ENCODE results near the gene DAPL1. TPM values are rescaled to one million over a fixed set of nuclear protein-coding genes. Genes with fewer than 3 reads are reported as not detected.
"Not testable (repeated sequence)": the region's sequence is repeated elsewhere in the genome, so short reads cannot be mapped to it uniquely, and the experiment has no call there.

DAPL1 gene
- total and polyA plus RNA-seq, 2 donors (not counting 1 experiment from before 2014, with no cell fraction given), result not detected

DNA sequence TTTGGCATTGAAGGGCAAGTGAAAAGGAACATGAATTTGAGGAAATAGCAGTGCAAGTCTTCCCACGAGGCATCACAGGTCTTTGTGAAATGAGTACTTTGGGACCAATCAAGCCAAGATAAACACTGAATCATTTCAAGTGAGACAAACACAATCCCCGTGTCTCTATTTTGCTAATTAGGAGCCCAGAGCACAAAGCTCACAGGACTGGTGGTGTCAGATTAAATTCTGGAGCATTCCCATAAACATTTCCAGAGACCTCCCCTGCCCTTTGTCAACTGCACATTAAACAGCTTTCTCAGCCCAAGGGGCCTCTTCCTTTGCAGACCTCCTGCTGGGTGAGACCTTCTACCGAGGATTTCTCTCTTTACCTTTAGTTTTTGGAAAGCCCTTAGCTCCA, 50.7 kb downstream of the DAPL1 start:
- no peaks in the 10 kb centered on the region for H3K4me1 ChIP-seq (ENCODE audit: control insufficient read depth in 2 of 2, insufficient read depth in 2 of 2, low read length in 2 of 2)
- no peak overlapping the region for H3K4me3 ChIP-seq (ENCODE audit: control extremely low read depth in 1 of 5, extremely low read depth in 1 of 5, insufficient read depth in 1 of 5, low read depth in 2 of 5, low read length in 4 of 5)
- intact Hi-C loops (cut with micrococcal nuclease), result no loop called here
- H3K27me3 Mint-ChIP-seq, result peaks cover 10% of the 10 kb centered on the region
- 60% methylated on average over 1 of the region's 3 CpGs for WGBS (ENCODE audit: insufficient coverage)
- H4K20me1 ChIP-seq (ENCODE audit: control insufficient read depth, insufficient read depth, low read length, poor library complexity, severe bottlenecking), result no peaks in the 10 kb centered on the region
- no peaks in the 10 kb centered on the region for H3K36me3 ChIP-seq (replicated peaks in 1 of 2; ENCODE audit: control extremely low read depth in 1 of 2, control insufficient read depth in 1 of 2, extremely low read depth in 1 of 2, insufficient read depth in 2 of 2, low read length in 1 of 2)
- H3K27ac ChIP-seq (ENCODE audit: low read length in 2 of 2), result no peak overlapping the region
- no peaks in the 10 kb centered on the region for H3K79me2 ChIP-seq (ENCODE audit: control insufficient read depth, insufficient read depth, low read length)
- H3K27me3 ChIP-seq (replicated peaks in 1 of 4; ENCODE audit: control extremely low read depth in 1 of 4, control insufficient read depth in 3 of 4, insufficient read depth in 4 of 4, low read length in 3 of 4), result no peaks in the 10 kb centered on the region
- no peak overlapping the region for H3K4me3 Mint-ChIP-seq
- DNase-seq (no peak), ATAC-seq (ENCODE audit: low read depth) (no peak)
- TF ChIP-seq EZH2 (IDR thresholded peaks at IDR 0.05; ENCODE audit: borderline replicate concordance, insufficient read depth, low read depth, low read length, poor library complexity, severe bottlenecking), result no peak
- TF ChIP-seq, protein P1, sequence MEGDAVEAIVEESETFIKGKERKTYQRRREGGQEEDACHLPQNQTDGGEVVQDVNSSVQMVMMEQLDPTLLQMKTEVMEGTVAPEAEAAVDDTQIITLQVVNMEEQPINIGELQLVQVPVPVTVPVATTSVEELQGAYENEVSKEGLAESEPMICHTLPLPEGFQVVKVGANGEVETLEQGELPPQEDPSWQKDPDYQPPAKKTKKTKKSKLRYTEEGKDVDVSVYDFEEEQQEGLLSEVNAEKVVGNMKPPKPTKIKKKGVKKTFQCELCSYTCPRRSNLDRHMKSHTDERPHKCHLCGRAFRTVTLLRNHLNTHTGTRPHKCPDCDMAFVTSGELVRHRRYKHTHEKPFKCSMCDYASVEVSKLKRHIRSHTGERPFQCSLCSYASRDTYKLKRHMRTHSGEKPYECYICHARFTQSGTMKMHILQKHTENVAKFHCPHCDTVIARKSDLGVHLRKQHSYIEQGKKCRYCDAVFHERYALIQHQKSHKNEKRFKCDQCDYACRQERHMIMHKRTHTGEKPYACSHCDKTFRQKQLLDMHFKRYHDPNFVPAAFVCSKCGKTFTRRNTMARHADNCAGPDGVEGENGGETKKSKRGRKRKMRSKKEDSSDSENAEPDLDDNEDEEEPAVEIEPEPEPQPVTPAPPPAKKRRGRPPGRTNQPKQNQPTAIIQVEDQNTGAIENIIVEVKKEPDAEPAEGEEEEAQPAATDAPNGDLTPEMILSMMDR (IDR thresholded peaks at IDR 0.05), result no peak
- H3K9me3 Mint-ChIP-seq (ENCODE audit: insufficient read depth), result no peaks in the 10 kb centered on the region
- H3K4me1 Mint-ChIP-seq, result no peaks in the 10 kb centered on the region
- H3K27ac Mint-ChIP-seq, result no peak overlapping the region
- H2AFZ ChIP-seq (ENCODE audit: insufficient read depth, low read depth, low read length, poor library complexity, severe bottlenecking), result no peak overlapping the region
- ChIA-PET CTCF (no interaction called here), POLR2A (no interaction called here)
- no peak overlapping the region for H3K9ac ChIP-seq (ENCODE audit: low read length)
- no peak overlapping the region for H3K4me2 ChIP-seq (replicated peaks; ENCODE audit: low read depth, low read length, poor library complexity, severe bottlenecking)
- no peaks in the 10 kb centered on the region for H3K9me3 ChIP-seq (ENCODE audit: control extremely low read depth in 1 of 3, control insufficient read depth in 2 of 3, insufficient read depth in 1 of 3, low read length in 2 of 3)

DNA sequence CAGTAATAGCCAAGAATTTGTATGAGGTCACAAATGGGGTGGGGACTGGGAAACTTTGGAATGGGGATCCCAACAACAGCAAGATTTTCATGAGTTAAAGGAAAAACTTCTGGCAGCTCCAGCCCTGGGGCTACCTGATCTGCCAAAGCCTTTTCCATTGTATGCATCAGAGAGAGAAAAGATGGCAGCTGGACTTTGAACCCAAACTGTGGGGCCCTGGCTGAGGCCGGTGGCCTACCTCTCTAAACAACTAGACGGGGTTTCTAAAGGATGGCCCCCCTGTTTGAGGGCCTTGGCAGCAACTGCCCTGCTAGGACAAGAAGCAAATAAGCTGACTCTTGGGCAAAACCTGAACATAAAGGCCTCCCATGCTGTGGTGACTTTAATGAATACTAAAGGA, 52.4 kb downstream of the DAPL1 start:
- H3K9ac ChIP-seq (ENCODE audit: low read length); H3K9me3 ChIP-seq (ENCODE audit: control extremely low read depth in 1 of 3, control insufficient read depth in 2 of 3, insufficient read depth in 1 of 3, low read length in 2 of 3); H3K79me2 ChIP-seq (ENCODE audit: control insufficient read depth, insufficient read depth, low read length); H3K4me3 Mint-ChIP-seq; intact Hi-C loops (cut with micrococcal nuclease); DNase-seq; H3K4me3 ChIP-seq (ENCODE audit: control extremely low read depth in 1 of 5, extremely low read depth in 1 of 5, insufficient read depth in 1 of 5, low read depth in 2 of 5, low read length in 4 of 5); CTCF ChIA-PET; H3K4me2 ChIP-seq (replicated peaks; ENCODE audit: low read depth, low read length, poor library complexity, severe bottlenecking); H3K9me3 Mint-ChIP-seq (ENCODE audit: insufficient read depth); H3K27ac ChIP-seq (ENCODE audit: low read length in 2 of 2); POLR2A ChIA-PET; H3K36me3 ChIP-seq (replicated peaks in 1 of 2; ENCODE audit: control extremely low read depth in 1 of 2, control insufficient read depth in 1 of 2, extremely low read depth in 1 of 2, insufficient read depth in 2 of 2, low read length in 1 of 2); H3K27me3 Mint-ChIP-seq; ATAC-seq (ENCODE audit: low read depth); H2AFZ ChIP-seq (ENCODE audit: insufficient read depth, low read depth, low read length, poor library complexity, severe bottlenecking); H3K27me3 ChIP-seq (replicated peaks in 1 of 4; ENCODE audit: control extremely low read depth in 1 of 4, control insufficient read depth in 3 of 4, insufficient read depth in 4 of 4, low read length in 3 of 4); H3K4me1 ChIP-seq (ENCODE audit: control insufficient read depth in 2 of 2, insufficient read depth in 2 of 2, low read length in 2 of 2); H3K27ac Mint-ChIP-seq; H4K20me1 ChIP-seq (ENCODE audit: control insufficient read depth, insufficient read depth, low read length, poor library complexity, severe bottlenecking); H3K4me1 Mint-ChIP-seq: not testable (repeated sequence)
- no CpG with 5 or more reads among the region's 2 CpGs for WGBS (ENCODE audit: insufficient coverage)

DNA sequence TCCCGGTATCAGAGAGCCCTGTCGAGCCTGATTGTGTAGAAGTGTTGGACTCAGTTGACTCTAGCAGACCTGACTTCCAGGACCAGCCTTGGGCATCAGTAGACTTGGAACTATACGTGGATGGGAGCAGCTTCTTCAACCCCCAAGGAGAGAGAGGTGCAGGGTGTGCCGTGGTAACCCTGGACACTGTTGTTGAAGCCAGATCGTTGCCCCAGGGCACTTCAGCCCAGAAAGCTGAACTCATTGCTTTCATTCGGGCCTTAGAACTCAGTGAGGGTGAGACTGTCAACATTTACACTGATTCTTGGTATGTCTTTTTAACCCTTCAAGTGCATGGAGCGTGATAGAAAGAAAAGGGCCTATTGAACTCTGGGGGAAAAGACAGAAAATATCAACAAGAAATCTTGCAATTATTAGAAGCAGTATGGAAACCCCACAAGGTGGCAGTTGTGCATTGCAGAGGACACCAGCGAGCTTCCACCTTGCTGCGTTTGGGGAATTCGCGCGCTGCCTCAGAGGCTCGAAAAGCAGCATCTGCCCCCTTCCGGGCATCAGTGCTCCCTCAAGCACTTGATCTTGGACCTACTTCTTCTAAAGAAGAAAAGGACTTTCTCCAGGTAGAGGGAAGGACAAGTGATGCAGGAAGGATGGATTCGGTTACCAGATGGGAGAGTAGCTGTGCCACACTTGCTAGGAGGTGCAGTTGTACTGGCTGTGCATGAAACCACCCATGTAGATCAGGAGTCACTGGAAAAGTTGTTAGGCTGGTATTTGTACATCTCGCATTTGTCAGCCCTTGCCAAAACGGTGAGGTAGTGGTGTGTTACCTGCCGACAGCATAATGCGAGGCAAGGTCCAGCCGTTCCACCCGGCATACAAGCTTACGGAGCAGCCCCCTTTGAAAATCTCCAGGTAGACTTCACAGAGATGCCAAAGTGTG, 53.2 kb downstream of the DAPL1 start:
- DNase-seq; H3K4me2 ChIP-seq (replicated peaks; ENCODE audit: low read depth, low read length, poor library complexity, severe bottlenecking); H4K20me1 ChIP-seq (ENCODE audit: control insufficient read depth, insufficient read depth, low read length, poor library complexity, severe bottlenecking); POLR2A ChIA-PET; H3K27me3 Mint-ChIP-seq; H3K9me3 ChIP-seq (ENCODE audit: control extremely low read depth in 1 of 3, control insufficient read depth in 2 of 3, insufficient read depth in 1 of 3, low read length in 2 of 3); H3K27ac ChIP-seq (ENCODE audit: low read length in 2 of 2); H3K27me3 ChIP-seq (replicated peaks in 1 of 4; ENCODE audit: control extremely low read depth in 1 of 4, control insufficient read depth in 3 of 4, insufficient read depth in 4 of 4, low read length in 3 of 4); intact Hi-C loops (cut with micrococcal nuclease); H3K4me3 ChIP-seq (ENCODE audit: control extremely low read depth in 1 of 5, extremely low read depth in 1 of 5, insufficient read depth in 1 of 5, low read depth in 2 of 5, low read length in 4 of 5); H3K27ac Mint-ChIP-seq; H3K4me1 Mint-ChIP-seq; H3K9ac ChIP-seq (ENCODE audit: low read length); H3K4me1 ChIP-seq (ENCODE audit: control insufficient read depth in 2 of 2, insufficient read depth in 2 of 2, low read length in 2 of 2); CTCF ChIA-PET; H3K36me3 ChIP-seq (replicated peaks in 1 of 2; ENCODE audit: control extremely low read depth in 1 of 2, control insufficient read depth in 1 of 2, extremely low read depth in 1 of 2, insufficient read depth in 2 of 2, low read length in 1 of 2); H3K9me3 Mint-ChIP-seq (ENCODE audit: insufficient read depth); H3K79me2 ChIP-seq (ENCODE audit: control insufficient read depth, insufficient read depth, low read length); ATAC-seq (ENCODE audit: low read depth); H2AFZ ChIP-seq (ENCODE audit: insufficient read depth, low read depth, low read length, poor library complexity, severe bottlenecking); H3K4me3 Mint-ChIP-seq: not testable (repeated sequence)
- 98% methylated on average over 7 of the region's 22 CpGs for WGBS (ENCODE audit: insufficient coverage)

All from B cell (primary cell).